GM12891 (cell line): ENCODE measurements around the gene CTNNA2.

Experiments
- DNase-seq: peaks from one replicate; pipeline ENCODE4 v3.0.0; 2011; ENCODE audit warnings: low spot score; ENCODE audit not compliant: insufficient read length
- FAIRE-seq: peaks from 2 replicates; lab custom pipeline; 2011; peaks lifted over from hg19 to GRCh38; lab: Jason Lieb, UNC
- PAX5 ChIP-seq: IDR thresholded peaks from 2 replicates; pipeline ENCODE4 v1.6.1; 2011; ENCODE audit warnings: low read length, moderate library complexity, mild to moderate bottlenecking; ENCODE audit not compliant: insufficient read depth, severe bottlenecking
- POLR2A ChIP-seq: IDR thresholded peaks from 2 replicates; pipeline ENCODE4 v1.6.1; 2011; ENCODE audit warnings: low read depth, low read length, control low read depth
- POLR2AphosphoS5 ChIP-seq: IDR thresholded peaks from 2 replicates; pipeline ENCODE4 v1.6.1; 2011; ENCODE audit warnings: low read depth, low read length, control low read depth
- POU2F2 ChIP-seq: IDR thresholded peaks from 2 replicates; pipeline ENCODE4 v1.6.1; 2011; ENCODE audit warnings: low read depth, mild to moderate bottlenecking, control low read depth, low read length, moderate library complexity
- SPI1 ChIP-seq: IDR thresholded peaks from 2 replicates; pipeline ENCODE4 v1.6.1; 2011; ENCODE audit warnings: low read depth, low read length, control low read depth
- TAF1 ChIP-seq: IDR thresholded peaks from 2 replicates; pipeline ENCODE4 v1.6.1; 2011; ENCODE audit warnings: low read depth, low read length, control low read depth

Gene CTNNA2

GRCh38 chr2:80112790-80113189, 599.9 kb downstream of the CTNNA2 start:
- FAIRE-seq (no peak), DNase-seq (no peak)
- no peak for TF ChIP-seq POLR2AphosphoS5
- TF ChIP-seq TAF1: no peak
- no peak for TF ChIP-seq POU2F2
- TF ChIP-seq POLR2A: no peak
- no peak for TF ChIP-seq SPI1
- no peak for TF ChIP-seq PAX5

GRCh38 chr2:80113399-80113798, 600.5 kb downstream of the CTNNA2 start:
- no peak for FAIRE-seq
- DNase-seq: no peak
- TF ChIP-seq POU2F2: no peak
- TF ChIP-seq POLR2A: no peak
- no peak for TF ChIP-seq PAX5
- TF ChIP-seq POLR2AphosphoS5: no peak
- TF ChIP-seq TAF1: no peak
- TF ChIP-seq SPI1: no peak

- FAIRE-seq (no peak), DNase-seq (no peak)
- TF ChIP-seq POU2F2: no peak
- TF ChIP-seq POLR2A: no peak
- no peak for TF ChIP-seq SPI1
- no peak for TF ChIP-seq POLR2AphosphoS5
- TF ChIP-seq PAX5: no peak
- TF ChIP-seq TAF1: no peak
Measured at GRCh38 chr2:80114812-80115211, 602.0 kb downstream of the CTNNA2 start.

GRCh38 chr2:80117401-80117800, 604.5 kb downstream of the CTNNA2 start:
- no peak for DNase-seq
- TF ChIP-seq POLR2AphosphoS5: no peak
- no peak for FAIRE-seq

- TF ChIP-seq POLR2A: no peak
- TF ChIP-seq POU2F2: no peak
- DNase-seq (no peak), FAIRE-seq (no peak)
Measured at GRCh38 chr2:80120866-80121265, 608.0 kb downstream of the CTNNA2 start.

GRCh38 chr2:80122675-80123074, 609.8 kb downstream of the CTNNA2 start:
- DNase-seq: no peak
- FAIRE-seq: no peak
- no peak for TF ChIP-seq TAF1
- TF ChIP-seq SPI1: no peak
- TF ChIP-seq PAX5: no peak
- no peak for TF ChIP-seq POU2F2
- no peak for TF ChIP-seq POLR2AphosphoS5
- no peak for TF ChIP-seq POLR2A

- no peak for DNase-seq
- no peak for TF ChIP-seq POU2F2
- TF ChIP-seq SPI1: no peak
- no peak for TF ChIP-seq TAF1
- no peak for TF ChIP-seq PAX5
- TF ChIP-seq POLR2A: no peak
- no peak for TF ChIP-seq POLR2AphosphoS5
Measured at GRCh38 chr2:80126596-80127189, 613.8 kb downstream of the CTNNA2 start.

GRCh38 chr2:80128080-80128479, 615.2 kb downstream of the CTNNA2 start:
- DNase-seq (no peak), FAIRE-seq (no peak)

More at GRCh38 chr2:80126596-80127189, 613.8 kb downstream of the CTNNA2 start:
- FAIRE-seq: no peak

GRCh38 chr2:80132281-80132680, 619.4 kb downstream of the CTNNA2 start:
- no peak for FAIRE-seq
- no peak for TF ChIP-seq POLR2A
- no peak for TF ChIP-seq TAF1
- no peak for TF ChIP-seq SPI1
- TF ChIP-seq POU2F2: no peak
- TF ChIP-seq POLR2AphosphoS5: no peak

More at GRCh38 chr2:80128080-80128479, 615.2 kb downstream of the CTNNA2 start:
- TF ChIP-seq SPI1 (no peak), PAX5 (no peak), POU2F2 (no peak), POLR2A (no peak), TAF1 (no peak), POLR2AphosphoS5 (no peak)

GRCh38 chr2:80135001-80135400, 622.1 kb downstream of the CTNNA2 start:
- no peak for FAIRE-seq
- TF ChIP-seq PAX5: no peak
- TF ChIP-seq POU2F2: no peak
- DNase-seq: no peak

More at GRCh38 chr2:80132281-80132680, 619.4 kb downstream of the CTNNA2 start:
- DNase-seq: no peak

- FAIRE-seq (no peak), DNase-seq (no peak)
- no peak for TF ChIP-seq TAF1
- TF ChIP-seq POLR2A: no peak
- no peak for TF ChIP-seq POLR2AphosphoS5
- TF ChIP-seq POU2F2: no peak
- TF ChIP-seq PAX5: no peak
- TF ChIP-seq SPI1: no peak
Measured at GRCh38 chr2:80136338-80136737, 623.5 kb downstream of the CTNNA2 start.
